HCT116 (cell line): ENCODE measurements around the gene DDB1. TPM values are rescaled to one million over a fixed set of nuclear protein-coding genes. Genes with fewer than 3 reads are reported as not detected.

Experiments used
- ATAC-seq: fragments of 200-7000 bp; cut with Tn5 transposase; 2 replicates; pipeline ENCODE4 v1.9.1; 2020; ENCODE audit warnings: mild to moderate bottlenecking, moderate library complexity
- BruUV-seq: library from RNA; stranded (reverse); fragments of 400-500 nt; replicated peaks from 2 replicates; lab custom pipeline; 2021; lab: Mats Ljungman, UMichigan
- CTCF ChIA-PET: fragments of 300-600 bp; sonication (Branson Sonifier 250); formaldehyde crosslinking; loops from one replicate; lab custom pipeline; 2021; ENCODE audit warnings: antibody characterized with exemption; lab: Charles Lee
- POLR2A ChIA-PET: fragments of 300-600, 350-600 bp; sonication (Branson Sonifier 250); formaldehyde crosslinking; loops from one replicate; lab custom pipeline; 2021; ENCODE audit warnings: antibody characterized with exemption; lab: Charles Lee
- RAD21 ChIA-PET, 2 experiments: fragments of 300-600 bp; sonication (Branson Sonifier 250); formaldehyde crosslinking; loops; one replicate each; lab custom pipeline; 2023; ENCODE audit warnings: low total read pairs in 2 of 2; ENCODE audit not compliant: uncharacterized antibody in 2 of 2, unreplicated experiment in 2 of 2, low non-redundant PET in 1 of 2; lab: Charles Lee
- DNase-seq: peaks from one replicate; pipeline ENCODE4 v3.0.0-alpha.2; 2010; ENCODE audit warnings: low read depth, low spot score
- H2AFZ ChIP-seq: fragments of 200-600 bp; shearing (Covaris generic), sonication (generic); 2 replicates; pipeline ENCODE4 v1.6.1; 2017; ENCODE audit warnings: low read depth, mixed run types, mixed read lengths, antibody characterized with exemption, low read length; ENCODE audit not compliant: poor library complexity, severe bottlenecking
- H3K27ac ChIP-seq: 2 replicates; pipeline ENCODE4 v1.5.1; 2012; ENCODE audit warnings: low read depth, low read length
- H3K27me3 ChIP-seq: fragments of 200-600 bp; sonication (generic); 2 replicates; pipeline ENCODE4 v1.6.1; 2016; ENCODE audit warnings: mixed run types, low read length, mixed read lengths; ENCODE audit not compliant: insufficient read depth
- H3K36me3 ChIP-seq, 2 experiments: fragments of 200-500 bp in 1 of 2; fragments of 200-600 bp in 1 of 2; sonication (Bioruptor generic) in 1 of 2; sonication (generic) in 1 of 2; 2 replicates each; pipeline versions ENCODE4 v1.5.1 to v1.6.1; 2014 to 2016; ENCODE audit warnings: low read length in 2 of 2, inconsistent platforms in 1 of 2, mixed read lengths in 1 of 2, mixed run types in 1 of 2; ENCODE audit not compliant: insufficient read depth in 2 of 2, control insufficient read depth in 1 of 2
- H3K4me1 ChIP-seq, 2 experiments: fragments of 200-600 bp in 1 of 2; sonication (generic) in 1 of 2; 2 replicates each; pipeline versions ENCODE4 v1.5.1 to v1.6.1; 2012 to 2017; ENCODE audit warnings: low read length in 2 of 2, inconsistent platforms in 1 of 2, mild to moderate bottlenecking in 1 of 2, mixed read lengths in 1 of 2, mixed run types in 1 of 2, moderate library complexity in 1 of 2; ENCODE audit not compliant: insufficient read depth in 2 of 2, control insufficient read depth in 1 of 2
- H3K4me2 ChIP-seq: fragments of 200-600 bp; sonication (generic); 2 replicates; pipeline ENCODE4 v1.6.1; 2017; ENCODE audit warnings: mixed run types, low read length, mixed read lengths
- H3K4me3 ChIP-seq, 2 experiments: fragments of 200-600 bp in 1 of 2; sonication (generic) in 1 of 2; replicated peaks in 1 of 2; 2 replicates each; pipeline ENCODE4 v1.5.1; 2011 to 2016; ENCODE audit warnings: low read length in 2 of 2, control low read depth in 1 of 2, low read depth in 1 of 2, mild to moderate bottlenecking in 1 of 2, mixed read lengths in 1 of 2, mixed run types in 1 of 2
- H3K79me2 ChIP-seq: fragments of 200-600 bp; sonication (generic); 2 replicates; pipeline ENCODE4 v1.6.1; 2017; ENCODE audit warnings: mild to moderate bottlenecking, mixed run types, low read length, moderate library complexity, mixed read lengths; ENCODE audit not compliant: insufficient read depth
- H3K9ac ChIP-seq: fragments of 200-600 bp; sonication (generic); 2 replicates; pipeline ENCODE4 v1.6.1; 2016; ENCODE audit warnings: low read length, mixed read lengths
- H3K9me2 ChIP-seq: fragments of 200-600 bp; sonication (generic), shearing (Covaris generic); 2 replicates; pipeline ENCODE4 v1.6.1; 2017; ENCODE audit warnings: mixed run types, mild to moderate bottlenecking, moderate library complexity; ENCODE audit not compliant: insufficient read depth
- H3K9me3 ChIP-seq, 2 experiments: fragments of 200-500 bp in 1 of 2; fragments of 200-600 bp in 1 of 2; sonication (Bioruptor generic) in 1 of 2; sonication (generic) in 1 of 2; 2 replicates each; pipeline ENCODE4 v1.6.1; 2014 to 2017; ENCODE audit warnings: low read length in 2 of 2, mixed read lengths in 2 of 2, inconsistent platforms in 1 of 2, low read depth in 1 of 2, mild to moderate bottlenecking in 1 of 2, mixed run types in 1 of 2, moderate library complexity in 1 of 2; ENCODE audit not compliant: control insufficient read depth in 1 of 2, insufficient read depth in 1 of 2
- H4K20me1 ChIP-seq: fragments of 200-600 bp; sonication (generic), shearing (Covaris generic); 2 replicates; pipeline ENCODE4 v1.6.1; 2017; ENCODE audit warnings: mixed run types, mild to moderate bottlenecking, moderate library complexity; ENCODE audit not compliant: insufficient read depth
- CBX3 ChIP-seq: IDR thresholded peaks from 2 replicates; pipeline ENCODE4 v1.6.1; 2012; ENCODE audit warnings: low read depth
- EGR1 ChIP-seq: IDR thresholded peaks from 2 replicates; pipeline ENCODE4 v1.6.1; 2012; ENCODE audit warnings: low read depth
- EZH2 ChIP-seq: fragments of 200-600 bp; sonication (generic); IDR thresholded peaks from 2 replicates; pipeline ENCODE4 v1.6.1; 2017; ENCODE audit warnings: antibody characterized with exemption, mixed run types
- EZH2phosphoT487 ChIP-seq: fragments of 200-600 bp; IDR thresholded peaks from 2 replicates; pipeline ENCODE4 v1.6.1; 2018; ENCODE audit warnings: antibody characterized with exemption, borderline replicate concordance
- JUND ChIP-seq: IDR thresholded peaks from 2 replicates; pipeline ENCODE4 v1.6.1; 2012
- POLR2A ChIP-seq: IDR thresholded peaks from 2 replicates; pipeline ENCODE4 v1.7.0; 2011; ENCODE audit warnings: borderline replicate concordance; ENCODE audit not compliant: insufficient read depth, insufficient read length; ENCODE audit errors: extremely low read depth
- POLR2AphosphoS5 ChIP-seq: IDR thresholded peaks from 2 replicates; pipeline ENCODE4 v1.6.1; 2011; ENCODE audit warnings: mild to moderate bottlenecking, low read depth, low read length, moderate library complexity
- REST ChIP-seq: IDR thresholded peaks from 2 replicates; pipeline ENCODE4 v1.6.1; 2012; ENCODE audit warnings: low read depth
- SIN3A ChIP-seq: IDR thresholded peaks from 2 replicates; pipeline ENCODE4 v1.6.1; 2012; ENCODE audit warnings: low read depth
- SRF ChIP-seq: IDR thresholded peaks from 2 replicates; pipeline ENCODE4 v1.6.1; 2012; ENCODE audit warnings: low read depth
- YY1 ChIP-seq: IDR thresholded peaks from 2 replicates; pipeline ENCODE4 v1.6.1; 2011; ENCODE audit warnings: low read length, low read depth, moderate library complexity, mild to moderate bottlenecking; ENCODE audit not compliant: insufficient replicate concordance; ENCODE audit errors: extremely low read depth
- ZFX ChIP-seq: fragments of 450-650 bp; IDR thresholded peaks from 2 replicates; pipeline ENCODE4 v1.6.1; 2017
- intact Hi-C: fragments of 100-400 bp; cut with micrococcal nuclease; formaldehyde crosslinking; loops from 2 replicates; pipeline ENCODE4 v1.10.0; 2022
- total RNA-seq: library from RNA; stranded (reverse); gene quantifications from one replicate; pipeline ENCODE4 v1.2.1, GENCODE V29; 2021; ENCODE audit not compliant: unreplicated experiment
- TF ChIP-seq, protein P1 (sequence below): IDR thresholded peaks from 2 replicates; pipeline ENCODE4 v1.6.1; 2011; ENCODE audit warnings: mild to moderate bottlenecking, low read length, moderate library complexity; ENCODE audit not compliant: insufficient replicate concordance; ENCODE audit errors: extremely low read depth
- TF ChIP-seq, protein P2 (sequence below): IDR thresholded peaks from 2 replicates; pipeline ENCODE4 v1.6.1; 2012

The DDB1 gene
- total RNA-seq, 1 experiment from 2014 or later, result 269 TPM

DNA sequence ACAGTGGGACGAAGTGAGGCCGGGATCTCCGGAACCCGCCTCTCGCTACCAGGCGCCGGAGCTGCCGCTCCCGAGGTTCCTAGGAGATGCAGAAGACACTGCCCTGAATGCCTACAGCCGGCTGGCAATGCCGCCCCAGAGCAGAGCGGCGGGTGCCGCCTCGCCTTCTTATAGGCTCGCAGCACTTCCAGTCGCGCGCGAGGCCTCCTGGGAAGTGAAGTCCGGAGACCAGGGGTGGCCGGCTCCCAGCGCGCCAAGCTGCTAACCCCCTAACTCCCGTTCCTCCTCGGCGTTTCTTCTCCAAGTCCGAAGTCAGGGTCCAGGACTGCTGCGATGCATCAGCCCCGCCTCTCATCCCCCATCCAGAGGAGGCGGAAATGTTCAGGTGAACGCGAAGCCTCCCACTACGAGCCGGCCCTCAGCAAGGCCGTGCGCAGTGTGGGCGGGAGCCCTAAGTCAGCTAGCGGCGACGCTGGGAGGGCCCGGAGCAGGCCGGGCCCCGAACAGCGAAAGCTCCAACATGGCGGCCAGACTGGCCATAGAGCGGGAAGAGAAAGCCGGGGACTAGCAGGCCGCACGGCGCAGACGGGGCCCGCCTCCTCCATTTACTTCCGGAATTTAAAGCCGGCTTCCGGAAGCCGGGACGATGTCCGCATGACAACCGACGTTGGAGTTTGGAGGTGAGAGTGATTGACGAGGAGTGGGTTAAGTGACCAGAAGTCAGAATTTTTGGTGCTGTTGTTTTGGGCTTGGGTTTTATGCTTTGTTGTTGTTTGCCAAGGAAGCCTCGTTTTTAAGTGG, 29.0 kb upstream of the DDB1 start, which contains the start of the genes CYB561A3 and TMEM138 (continued):
- TF ChIP-seq EZH2phosphoT487, result no peak

GRCh38 chr11:61361237-61361740, 28.4 kb upstream of the DDB1 start:
- TF ChIP-seq CBX3, result no peak
- no peak for TF ChIP-seq SIN3A
- no peak for TF ChIP-seq POLR2AphosphoS5
- TF ChIP-seq POLR2A, result no peak
- no peak for TF ChIP-seq EZH2
- TF ChIP-seq REST, result no peak
- no peak for TF ChIP-seq ZFX
- TF ChIP-seq EGR1, result no peak
- TF ChIP-seq JUND, result no peak
- TF ChIP-seq, protein P1, sequence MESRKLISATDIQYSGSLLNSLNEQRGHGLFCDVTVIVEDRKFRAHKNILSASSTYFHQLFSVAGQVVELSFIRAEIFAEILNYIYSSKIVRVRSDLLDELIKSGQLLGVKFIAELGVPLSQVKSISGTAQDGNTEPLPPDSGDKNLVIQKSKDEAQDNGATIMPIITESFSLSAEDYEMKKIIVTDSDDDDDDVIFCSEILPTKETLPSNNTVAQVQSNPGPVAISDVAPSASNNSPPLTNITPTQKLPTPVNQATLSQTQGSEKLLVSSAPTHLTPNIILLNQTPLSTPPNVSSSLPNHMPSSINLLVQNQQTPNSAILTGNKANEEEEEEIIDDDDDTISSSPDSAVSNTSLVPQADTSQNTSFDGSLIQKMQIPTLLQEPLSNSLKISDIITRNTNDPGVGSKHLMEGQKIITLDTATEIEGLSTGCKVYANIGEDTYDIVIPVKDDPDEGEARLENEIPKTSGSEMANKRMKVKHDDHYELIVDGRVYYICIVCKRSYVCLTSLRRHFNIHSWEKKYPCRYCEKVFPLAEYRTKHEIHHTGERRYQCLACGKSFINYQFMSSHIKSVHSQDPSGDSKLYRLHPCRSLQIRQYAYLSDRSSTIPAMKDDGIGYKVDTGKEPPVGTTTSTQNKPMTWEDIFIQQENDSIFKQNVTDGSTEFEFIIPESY, result no peak
- no peak for TF ChIP-seq SRF
- no peak for TF ChIP-seq YY1
- TF ChIP-seq, protein P2, sequence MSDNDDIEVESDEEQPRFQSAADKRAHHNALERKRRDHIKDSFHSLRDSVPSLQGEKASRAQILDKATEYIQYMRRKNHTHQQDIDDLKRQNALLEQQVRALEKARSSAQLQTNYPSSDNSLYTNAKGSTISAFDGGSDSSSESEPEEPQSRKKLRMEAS, result no peak
- no peaks in the 10 kb centered on the region for H3K27me3 ChIP-seq
- H4K20me1 ChIP-seq, result no peaks in the 10 kb centered on the region
- DNase-seq, result no peak
- H3K36me3 ChIP-seq, result peaks cover 9 to 22% of the 10 kb centered on the region in 2 experiments
- CTCF ChIA-PET, result interaction anchor here (0.6 to 2.9 kb wide), 5 partner anchors 24 to 85 kb away, joined by 3 to 25 read pairs (median 4); no protein-coding TSS in a partner anchor
- peak overlapping the region; percentile 85 for H3K9ac ChIP-seq
- peak overlapping the region; percentile 37 for H2AFZ ChIP-seq
- peaks cover 35% of the 10 kb centered on the region for H3K79me2 ChIP-seq
- peak; percentile 3; the same call in 1 of the 2 replicates for ATAC-seq
- TSS peak; percentile 75 for BruUV-seq
- peak overlapping the region; percentile 94 for H3K4me2 ChIP-seq
- H3K4me1 ChIP-seq, result peaks cover 0 to 22% of the 10 kb centered on the region in 2 experiments; a peak in 2 of 4 replicates
- RAD21 ChIA-PET, result no interaction called here
- no peaks in the 10 kb centered on the region for H3K9me3 ChIP-seq
- H3K27ac ChIP-seq, result peak overlapping the region; percentile 97
- H3K9me2 ChIP-seq, result no peaks in the 10 kb centered on the region
- intact Hi-C loops, result no loop called here
- POLR2A ChIA-PET, result interaction anchor here (0.8 to 5.0 kb wide), 14 partner anchors 10 to 447 kb away, joined by 3 to 45 read pairs (median 6); partner anchors contain the start of genes CPSF7, DDB1, SDHAF2 and TKFC
- peak overlapping the region; percentile 89 to 93 for H3K4me3 ChIP-seq
